AG04449 (cell line): ENCODE results near the gene SNAI1.
A peak's percentile ranks its signal among the peaks of the same experiment; 100 is the strongest.

Experiments
- CTCF ChIA-PET: fragments of 350-600 bp; formaldehyde crosslinking; extraction: SDS; loops from one replicate; lab custom pipeline; 2021; ENCODE audit warnings: antibody characterized with exemption; lab: Yijun Ruan, JAX
- POLR2A ChIA-PET: fragments of 400-600, 350-600 bp; formaldehyde crosslinking; extraction: SDS; loops from one replicate; lab custom pipeline; 2020; ENCODE audit warnings: antibody characterized with exemption, inconsistent platforms; lab: Yijun Ruan, JAX
- DNase-seq: peaks from one replicate; pipeline ENCODE4 v3.0.0-alpha.2; 2010; ENCODE audit warnings: low read depth, low spot score
- H3K4me3 ChIP-seq: 2 replicates; pipeline ENCODE4 v1.5.1; 2011; ENCODE audit warnings: low read depth, mild to moderate bottlenecking, control low read depth, low read length
- TF ChIP-seq, protein P1 (sequence below): IDR thresholded peaks from one replicate; pipeline ENCODE4 v1.5.1; 2011; ENCODE audit warnings: mild to moderate bottlenecking, moderate library complexity, low read length, control low read depth, inconsistent platforms; ENCODE audit not compliant: insufficient read depth; ENCODE audit errors: missing control alignments

The SNAI1 gene

DNA sequence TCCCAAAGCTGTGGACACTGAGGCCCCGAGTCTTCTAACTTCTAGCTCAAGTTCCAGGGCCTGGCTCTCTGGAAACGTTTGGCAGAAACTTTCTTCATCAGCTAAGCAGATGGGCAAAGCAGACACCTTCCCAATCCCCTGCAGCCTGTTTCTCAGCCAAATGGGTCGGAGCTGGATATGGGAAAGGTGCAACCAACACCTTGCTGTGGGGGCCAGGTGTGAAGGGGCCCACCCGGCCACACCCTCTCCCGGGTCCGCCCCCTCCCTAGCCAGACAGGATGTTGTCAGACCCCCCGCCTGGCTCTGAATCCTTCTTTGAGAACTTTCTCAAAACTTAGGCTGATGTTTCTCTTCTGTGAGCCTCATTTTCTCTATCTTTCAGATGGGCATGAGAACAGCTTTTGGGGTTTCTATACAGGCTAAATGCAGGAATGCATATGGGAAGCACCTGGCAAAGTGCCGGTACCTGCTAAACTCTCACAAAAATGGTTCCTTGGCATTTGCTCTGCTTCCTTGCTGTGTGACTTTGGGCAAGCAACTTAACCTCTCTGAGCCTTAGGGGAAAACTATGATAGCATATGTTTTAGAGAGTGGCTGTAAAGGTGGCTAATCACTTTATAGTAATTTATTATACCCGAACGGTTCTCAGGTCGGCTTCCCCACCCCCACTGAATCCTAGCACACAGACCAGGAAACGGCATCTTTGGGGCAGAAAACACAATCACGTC, 1.8 kb downstream of the SNAI1 start:
- peak overlapping the region; percentile 86 for H3K4me3 ChIP-seq
- TF ChIP-seq, protein P1, sequence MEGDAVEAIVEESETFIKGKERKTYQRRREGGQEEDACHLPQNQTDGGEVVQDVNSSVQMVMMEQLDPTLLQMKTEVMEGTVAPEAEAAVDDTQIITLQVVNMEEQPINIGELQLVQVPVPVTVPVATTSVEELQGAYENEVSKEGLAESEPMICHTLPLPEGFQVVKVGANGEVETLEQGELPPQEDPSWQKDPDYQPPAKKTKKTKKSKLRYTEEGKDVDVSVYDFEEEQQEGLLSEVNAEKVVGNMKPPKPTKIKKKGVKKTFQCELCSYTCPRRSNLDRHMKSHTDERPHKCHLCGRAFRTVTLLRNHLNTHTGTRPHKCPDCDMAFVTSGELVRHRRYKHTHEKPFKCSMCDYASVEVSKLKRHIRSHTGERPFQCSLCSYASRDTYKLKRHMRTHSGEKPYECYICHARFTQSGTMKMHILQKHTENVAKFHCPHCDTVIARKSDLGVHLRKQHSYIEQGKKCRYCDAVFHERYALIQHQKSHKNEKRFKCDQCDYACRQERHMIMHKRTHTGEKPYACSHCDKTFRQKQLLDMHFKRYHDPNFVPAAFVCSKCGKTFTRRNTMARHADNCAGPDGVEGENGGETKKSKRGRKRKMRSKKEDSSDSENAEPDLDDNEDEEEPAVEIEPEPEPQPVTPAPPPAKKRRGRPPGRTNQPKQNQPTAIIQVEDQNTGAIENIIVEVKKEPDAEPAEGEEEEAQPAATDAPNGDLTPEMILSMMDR = no peak
- ChIA-PET POLR2A (interaction anchor here (0.6 to 3.2 kb wide), 10 partner anchors 46 to 181 kb away, joined by 3 to 23 read pairs (median 4); no protein-coding TSS in a partner anchor), CTCF (interaction anchor here (17.8 kb wide), 1 partner anchor 83 kb away, joined by 984 read pairs; no protein-coding TSS in a partner anchor)
- no peak for DNase-seq

DNA sequence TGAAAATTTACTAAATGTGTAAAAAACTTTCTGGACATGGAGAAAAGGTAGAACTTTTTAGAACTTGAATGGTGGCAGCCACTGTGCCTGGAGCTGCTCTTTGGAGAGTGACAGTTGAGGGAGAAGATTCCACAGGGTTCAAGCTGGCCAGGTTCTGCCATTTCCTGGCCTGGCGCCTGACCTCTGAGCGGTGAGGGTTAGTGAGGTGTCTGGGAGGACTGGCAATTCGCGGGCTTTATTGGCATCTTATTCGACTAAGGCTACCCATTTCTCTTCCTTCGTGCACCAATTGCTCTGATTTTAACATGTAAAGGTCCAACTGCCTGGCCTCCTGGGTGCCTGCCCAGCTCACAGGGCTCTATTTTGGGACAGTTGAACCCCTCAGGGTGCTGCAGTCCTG, 2.4 kb downstream of the SNAI1 start:
- DNase-seq = no peak
- POLR2A ChIA-PET = interaction anchor here (1.0 to 3.2 kb wide), 4 partner anchors 81 to 159 kb away, joined by 4 to 23 read pairs (median 10); no protein-coding TSS in a partner anchor
- CTCF ChIA-PET = interaction anchor here (17.8 kb wide), 1 partner anchor 83 kb away, joined by 984 read pairs; no protein-coding TSS in a partner anchor
- TF ChIP-seq, protein P1 = no peak
- H3K4me3 ChIP-seq = peak overlapping the region; percentile 86

DNA sequence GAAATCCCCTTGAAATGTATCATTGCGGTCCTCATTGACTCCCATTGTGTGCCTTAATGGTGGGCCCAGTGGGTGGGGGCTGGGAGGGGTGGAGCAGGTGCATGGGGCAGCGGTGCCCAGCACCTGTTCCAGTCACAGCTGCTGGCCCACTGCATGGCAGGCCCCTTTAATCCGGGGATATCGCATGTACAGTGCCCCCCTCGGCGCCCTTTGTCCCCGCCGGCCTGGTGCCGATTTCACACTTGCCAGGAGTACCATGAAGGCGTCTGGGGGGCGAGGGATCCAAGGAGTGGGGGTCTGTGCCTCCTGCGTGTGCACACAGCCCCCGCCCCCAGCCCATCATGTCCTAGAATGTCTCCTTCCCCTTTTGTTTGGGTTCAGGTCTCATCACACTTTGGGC, 2.8 kb downstream of the SNAI1 start:
- POLR2A ChIA-PET = interaction anchor here (0.6 to 3.2 kb wide), 3 partner anchors 67 to 159 kb away, joined by 3 to 23 read pairs (median 4); no protein-coding TSS in a partner anchor
- DNase-seq = no peak
- H3K4me3 ChIP-seq = peak overlapping the region; percentile 86
- TF ChIP-seq, protein P1 = no peak
- CTCF ChIA-PET = interaction anchor here (0.6 to 17.8 kb wide), 6 partner anchors 7 to 99 kb away, joined by 3 to 984 read pairs (median 4); no protein-coding TSS in a partner anchor

DNA sequence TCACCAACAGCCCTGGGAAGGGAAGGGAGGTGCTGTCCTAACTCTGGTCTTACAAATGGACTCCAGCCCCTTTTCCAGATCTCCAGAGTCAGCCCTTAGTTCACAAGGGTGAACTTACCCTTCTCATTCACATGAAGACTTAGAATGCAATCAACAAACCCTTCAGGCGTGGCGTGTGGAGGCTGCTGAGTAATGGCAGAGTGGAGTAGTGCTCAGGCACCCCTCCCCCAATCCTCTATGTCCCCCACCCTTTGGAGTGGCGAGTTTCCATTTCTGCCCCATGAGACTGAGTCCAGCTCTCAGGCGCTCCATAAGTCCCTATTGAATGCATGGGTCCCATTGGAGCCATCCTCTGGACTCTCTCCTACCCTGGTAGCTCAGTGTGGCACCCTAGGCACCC, 3.3 kb downstream of the SNAI1 start:
- CTCF ChIA-PET = interaction anchor here (0.6 to 17.8 kb wide), 6 partner anchors 8 to 99 kb away, joined by 3 to 984 read pairs (median 4); no protein-coding TSS in a partner anchor
- no peak for DNase-seq
- TF ChIP-seq, protein P1 = no peak
- POLR2A ChIA-PET = interaction anchor here (0.6 kb wide), 1 partner anchor 66 kb away, joined by 3 read pairs; no protein-coding TSS in a partner anchor
- H3K4me3 ChIP-seq = peak overlapping the region; percentile 86

DNA sequence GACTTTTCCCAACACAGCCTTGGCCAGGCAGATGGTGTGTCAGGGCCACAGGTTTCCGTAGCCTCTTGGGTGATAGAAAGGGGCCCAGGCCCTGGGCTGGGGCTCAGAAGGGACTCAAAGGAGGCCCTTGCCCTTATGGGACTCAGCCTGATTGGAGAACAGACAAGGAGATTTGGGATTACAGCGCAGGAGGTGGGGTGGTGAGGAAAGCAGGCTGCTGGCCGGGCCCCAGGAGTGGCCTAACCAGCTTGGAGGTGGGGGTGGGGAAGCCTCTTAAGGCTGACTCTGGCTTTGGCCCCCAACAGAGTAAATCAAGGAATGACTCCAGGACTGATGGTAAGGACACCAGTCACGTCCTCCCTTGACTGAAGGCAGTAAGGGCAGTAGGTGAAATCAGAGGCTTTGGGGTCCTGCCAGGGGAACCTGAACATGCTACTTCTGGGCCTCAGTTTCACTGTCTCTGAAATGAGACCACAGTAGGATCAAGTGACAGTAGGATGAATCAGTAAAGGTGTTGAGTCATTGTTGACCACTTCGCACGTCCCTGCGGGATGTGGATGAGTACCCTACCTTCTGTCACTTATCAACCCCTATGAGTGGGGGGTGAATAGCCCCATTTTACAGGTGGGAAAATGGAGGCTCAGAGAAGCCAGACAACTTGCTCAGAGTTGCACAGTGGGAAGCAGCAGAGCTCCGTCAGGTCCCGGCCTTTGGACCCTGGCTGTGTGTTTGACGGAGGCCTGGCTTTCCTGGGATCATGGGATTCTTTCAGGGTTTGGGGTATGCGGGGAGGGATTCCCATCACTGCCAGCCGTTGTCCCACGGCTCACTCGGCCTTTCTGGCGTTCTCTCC, 4.5 kb downstream of the SNAI1 start:
- peak overlapping the region; percentile 18; the same call in 1 of the 2 replicates for H3K4me3 ChIP-seq
- ChIA-PET POLR2A (interaction anchor here (0.6 to 1.0 kb wide), 5 partner anchors 50 to 627 kb away, joined by 3 to 4 read pairs (median 3); no protein-coding TSS in a partner anchor), CTCF (interaction anchor here (0.8 to 17.8 kb wide), 5 partner anchors 9 to 99 kb away, joined by 3 to 984 read pairs (median 6); no protein-coding TSS in a partner anchor)
- TF ChIP-seq, protein P1 = no peak
- DNase-seq = no peak
